Activated B cell treated with CpG ODN at 0.5 μM for 24 hours (primary cell): ENCODE results near the gene CEP295NL. TPM values are rescaled to one million over a fixed set of nuclear protein-coding genes. Genes with fewer than 3 reads are reported as not detected.

ENCODE experiments used
- ATAC-seq: fragments of 200-7000 bp; cut with Tn5 transposase; one replicate; pipeline ENCODE4 v1.10.0; 2021; ENCODE audit warnings: low read depth, mild to moderate bottlenecking, moderate library complexity
- CTCF ChIA-PET: fragments of 350-600 bp; sonication (Branson Sonifier 250); formaldehyde crosslinking; loops from one replicate; lab custom pipeline; 2021; ENCODE audit warnings: antibody characterized with exemption; lab: Charles Lee
- POLR2A ChIA-PET: fragments of 350-600 bp; sonication (Branson Sonifier 250); formaldehyde crosslinking; loops from one replicate; lab custom pipeline; 2021; ENCODE audit warnings: antibody characterized with exemption; lab: Charles Lee
- DNase-seq: peaks from one replicate; pipeline ENCODE4 v3.0.0; 2022
- H3K27ac Mint-ChIP-seq: one replicate; pipeline ENCODE4 v1.8.0; 2020; ENCODE audit warnings: mixed read lengths
- H3K27me3 Mint-ChIP-seq: one replicate; pipeline ENCODE4 v1.8.0; 2021; ENCODE audit warnings: mixed read lengths
- H3K36me3 Mint-ChIP-seq: one replicate; pipeline ENCODE4 v1.8.0; 2021; ENCODE audit warnings: low read depth, mixed read lengths
- H3K4me1 Mint-ChIP-seq: one replicate; pipeline ENCODE4 v1.8.0; 2021; ENCODE audit warnings: mixed read lengths
- H3K4me3 Mint-ChIP-seq: one replicate; pipeline ENCODE4 v1.8.0; 2020; ENCODE audit warnings: mild to moderate bottlenecking, mixed read lengths
- H3K9me3 Mint-ChIP-seq: one replicate; pipeline ENCODE4 v1.8.0; 2020; ENCODE audit warnings: mixed read lengths
- CTCF ChIP-seq: fragments of 200-600 bp; IDR thresholded peaks from one replicate; pipeline ENCODE4 v1.8.0; 2022; ENCODE audit warnings: antibody characterized with exemption, mild to moderate bottlenecking
- intact Hi-C: fragments of 100-400 bp; cut with micrococcal nuclease; formaldehyde crosslinking; loops from one replicate; pipeline ENCODE4 v1.15.1; 2024
- total RNA-seq: library from RNA; stranded (reverse); gene quantifications from 2 replicates; pipeline ENCODE4 v1.2.3, GENCODE V29; 2022

Gene CEP295NL
- total RNA-seq, 1 donor from 2014 or later, result 0.55 TPM

DNA sequence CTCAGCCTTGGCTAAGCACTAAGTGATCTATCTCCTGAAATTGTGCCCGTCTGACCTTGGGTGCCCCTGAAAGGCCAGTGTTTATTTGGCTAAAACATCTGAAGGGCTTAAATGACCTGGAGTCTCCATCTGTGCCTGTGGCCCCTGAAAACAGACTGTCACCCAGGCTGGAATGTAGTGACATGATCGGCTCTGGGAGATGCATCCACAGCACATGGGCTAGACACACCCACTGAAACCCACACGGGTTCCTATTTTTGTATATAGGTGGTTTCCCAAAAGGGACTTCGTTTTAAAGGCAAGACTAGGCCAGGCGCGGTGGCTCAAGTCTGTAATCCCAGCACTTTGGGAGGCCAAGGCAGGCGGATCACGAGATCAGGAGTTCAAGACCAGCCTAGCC lies 13.5 kb downstream of the CEP295NL start:
- DNase-seq, result peak; percentile 44

DNA sequence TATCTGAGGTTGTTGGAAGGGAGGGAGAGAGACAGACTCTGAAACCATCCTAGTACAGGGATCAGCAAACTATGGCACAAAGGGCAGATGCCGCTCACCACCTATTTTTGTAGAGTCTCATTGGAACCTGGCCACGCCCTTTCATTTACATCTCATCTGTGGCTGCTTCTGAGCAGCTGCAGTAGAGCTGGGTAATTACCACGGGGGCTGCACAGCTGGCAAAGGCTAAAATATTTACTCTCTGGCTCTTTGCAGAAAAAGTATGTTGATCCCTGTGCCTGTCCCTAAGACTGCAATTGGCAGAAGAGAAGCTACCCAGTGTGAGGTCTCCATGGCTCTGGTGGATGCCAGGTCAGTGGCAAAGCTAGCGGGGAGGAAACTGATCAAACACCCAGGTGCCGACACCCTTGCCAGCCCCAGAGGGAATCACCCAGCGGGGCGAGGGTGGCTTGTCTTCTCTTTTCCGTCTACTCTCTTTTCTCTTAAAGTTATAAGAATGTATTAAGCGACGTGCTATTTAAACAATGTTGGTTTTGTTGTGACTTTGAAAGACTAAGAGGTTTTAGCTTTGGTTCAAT lies 14.0 kb downstream of the CEP295NL start:
- ATAC-seq (peak; percentile 51), DNase-seq (peak; percentile 41)
- ChIA-PET CTCF (interaction anchor here (4.7 kb wide), 1 partner anchor 24 kb away, joined by 40 read pairs; no protein-coding TSS in a partner anchor), POLR2A (interaction anchor here (0.7 to 1.6 kb wide), 7 partner anchors 11 to 505 kb away, joined by 3 to 8 read pairs (median 5); partner anchors contain the start of gene CANT1)
- H3K27ac Mint-ChIP-seq, result peak overlapping the region; percentile 94
- no peaks in the 10 kb centered on the region for H3K27me3 Mint-ChIP-seq
- H3K4me1 Mint-ChIP-seq, result peaks cover 59% of the 10 kb centered on the region
- H3K4me3 Mint-ChIP-seq, result peak overlapping the region; percentile 90
- TF ChIP-seq CTCF, result no peak
- peaks cover 5% of the 10 kb centered on the region for H3K36me3 Mint-ChIP-seq
- intact Hi-C loops, result loop anchor here (1.0 to 2.0 kb wide), 5 partner anchors 10 to 82 kb away; partner anchors contain the start of gene USP36
- no peaks in the 10 kb centered on the region for H3K9me3 Mint-ChIP-seq

More for the DNA sequence above, 13.5 kb downstream of the CEP295NL start:
- intact Hi-C loops, result loop anchor here (1.0 to 2.0 kb wide), 5 partner anchors 10 to 81 kb away; partner anchors contain the start of gene USP36
- H3K4me1 Mint-ChIP-seq, result peaks cover 59% of the 10 kb centered on the region
- CTCF ChIA-PET, result interaction anchor here (4.7 kb wide), 1 partner anchor 24 kb away, joined by 40 read pairs; no protein-coding TSS in a partner anchor
- peaks cover 5% of the 10 kb centered on the region for H3K36me3 Mint-ChIP-seq
- POLR2A ChIA-PET, result interaction anchor here (0.7 to 1.6 kb wide), 8 partner anchors 11 to 1566 kb away, joined by 3 to 8 read pairs (median 4); partner anchors contain the start of gene CANT1
- peak overlapping the region; percentile 94 for H3K27ac Mint-ChIP-seq
- no peaks in the 10 kb centered on the region for H3K27me3 Mint-ChIP-seq
- H3K4me3 Mint-ChIP-seq, result peak overlapping the region; percentile 90
- ATAC-seq, result peak; percentile 73
- TF ChIP-seq CTCF, result no peak
- no peaks in the 10 kb centered on the region for H3K9me3 Mint-ChIP-seq

DNA sequence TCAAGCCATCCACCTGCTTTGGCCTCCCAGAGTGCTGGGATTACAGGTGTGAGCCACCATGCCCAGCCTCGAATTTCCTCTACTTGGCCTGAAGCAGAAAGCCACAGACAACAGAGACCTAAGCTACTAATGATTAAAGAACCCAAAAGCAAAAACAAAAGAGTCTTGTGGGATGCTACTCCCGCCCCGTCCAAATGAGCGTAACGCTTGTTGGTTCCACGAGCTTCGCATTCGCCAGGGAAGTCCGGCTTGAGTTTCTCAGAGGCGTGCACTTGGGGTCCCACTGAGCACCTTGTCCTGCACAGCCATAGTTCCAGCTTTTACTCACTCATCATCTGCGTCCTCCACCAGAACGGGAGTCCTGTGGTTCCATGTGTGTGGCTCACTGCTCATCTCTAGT lies 16.0 kb downstream of the CEP295NL start:
- CTCF ChIA-PET, result interaction anchor here (4.7 kb wide), 1 partner anchor 22 kb away, joined by 40 read pairs; no protein-coding TSS in a partner anchor
- ATAC-seq (no peak), DNase-seq (no peak)
- POLR2A ChIA-PET, result interaction anchor here (0.6 kb wide), 1 partner anchor 32 kb away, joined by 4 read pairs; no protein-coding TSS in a partner anchor
- H3K4me3 Mint-ChIP-seq, result no peak overlapping the region
- H3K27me3 Mint-ChIP-seq, result peaks cover 4% of the 10 kb centered on the region
- H3K27ac Mint-ChIP-seq, result peak overlapping the region; percentile 50
- no peaks in the 10 kb centered on the region for H3K9me3 Mint-ChIP-seq
- H3K36me3 Mint-ChIP-seq, result no peaks in the 10 kb centered on the region
- intact Hi-C loops, result no loop called here
- no peak for TF ChIP-seq CTCF
- H3K4me1 Mint-ChIP-seq, result peaks cover 59% of the 10 kb centered on the region

- intact Hi-C loops, result no loop called here
- POLR2A ChIA-PET, result no interaction called here
- Mint-ChIP-seq H3K27me3 (peaks cover 4% of the 10 kb centered on the region), H3K4me1 (peaks cover 49% of the 10 kb centered on the region), H3K27ac (no peak overlapping the region), H3K4me3 (no peak overlapping the region), H3K9me3 (no peaks in the 10 kb centered on the region), H3K36me3 (no peaks in the 10 kb centered on the region)
- ATAC-seq (no peak), DNase-seq (no peak)
- no peak for TF ChIP-seq CTCF
- CTCF ChIA-PET, result interaction anchor here (1.1 kb wide), 1 partner anchor 20 kb away, joined by 4 read pairs; no protein-coding TSS in a partner anchor
Observed at GRCh38 chr17:78885956-78886355, 17.0 kb downstream of the CEP295NL start.
